ENCODE measurements around the gene CDH4. TPM values are rescaled to one million over a fixed set of nuclear protein-coding genes. Genes with fewer than 3 reads are reported as not detected.

The CDH4 gene
- total RNA-seq, 1 experiment from 2014 or later: not detected

DNA sequence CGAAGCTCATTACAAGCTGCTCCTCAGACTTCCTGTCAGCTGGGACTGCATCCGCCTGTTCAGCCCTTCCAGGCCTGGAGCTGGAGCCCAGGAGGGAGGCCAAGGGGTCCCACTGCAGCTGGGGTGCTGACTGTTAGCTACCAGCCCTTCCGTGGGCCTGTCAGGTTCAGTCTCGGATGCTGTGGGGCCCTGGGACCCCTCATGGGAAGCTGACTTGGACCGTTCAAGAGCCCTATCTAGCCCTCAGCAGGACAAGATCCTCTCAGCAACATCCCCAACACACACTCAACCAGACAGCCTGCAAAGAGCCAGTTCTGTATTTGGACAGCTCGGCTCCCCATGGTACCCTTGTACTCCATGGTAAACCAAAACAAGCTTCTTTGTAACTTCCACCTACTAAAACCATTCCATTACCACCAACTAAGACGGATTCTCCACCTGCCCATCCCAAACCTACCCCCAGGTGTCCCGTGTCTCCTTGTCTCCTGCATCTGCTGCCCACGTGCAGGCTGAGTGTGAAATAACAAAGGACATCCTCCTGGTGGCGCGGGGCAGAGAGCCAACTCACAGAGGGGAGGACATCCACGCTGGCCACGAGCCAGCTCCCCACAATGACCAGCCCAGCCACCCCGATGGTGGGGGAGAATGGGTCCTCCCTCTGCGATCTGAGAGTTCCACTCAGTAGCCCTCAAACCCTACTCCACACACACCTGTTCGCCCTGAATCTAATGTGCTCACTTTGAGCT, 702.4 kb downstream of the CDH4 start:
- ChIA-PET POLR2A (no interaction called here), CTCF (no interaction called here)
- ATAC-seq: no peak
- BruUV-seq (replicated peaks): no TSS peak
- no peak for DNase-seq (ENCODE audit: low read depth, low spot score)
- H3K36me3 ChIP-seq (ENCODE audit: control insufficient read depth, insufficient read depth, low read length): no peaks in the 10 kb centered on the region
- H3K27ac ChIP-seq (ENCODE audit: low read length): no peak overlapping the region
- H3K4me3 ChIP-seq (ENCODE audit: low read depth in 2 of 2, low read length in 2 of 2): no peak overlapping the region
- no peaks in the 10 kb centered on the region for H3K4me1 ChIP-seq (ENCODE audit: control insufficient read depth, insufficient read depth, low read length)
- in situ Hi-C loops (cut with HindIII; ENCODE audit: low pct_unique_long_range_greater_than_20kb, low sequenced_read_pairs): no loop called here
- no peaks in the 10 kb centered on the region for H3K9me3 ChIP-seq (ENCODE audit: control insufficient read depth, insufficient read depth, low read depth, low read length)
- TF ChIP-seq, protein P1, sequence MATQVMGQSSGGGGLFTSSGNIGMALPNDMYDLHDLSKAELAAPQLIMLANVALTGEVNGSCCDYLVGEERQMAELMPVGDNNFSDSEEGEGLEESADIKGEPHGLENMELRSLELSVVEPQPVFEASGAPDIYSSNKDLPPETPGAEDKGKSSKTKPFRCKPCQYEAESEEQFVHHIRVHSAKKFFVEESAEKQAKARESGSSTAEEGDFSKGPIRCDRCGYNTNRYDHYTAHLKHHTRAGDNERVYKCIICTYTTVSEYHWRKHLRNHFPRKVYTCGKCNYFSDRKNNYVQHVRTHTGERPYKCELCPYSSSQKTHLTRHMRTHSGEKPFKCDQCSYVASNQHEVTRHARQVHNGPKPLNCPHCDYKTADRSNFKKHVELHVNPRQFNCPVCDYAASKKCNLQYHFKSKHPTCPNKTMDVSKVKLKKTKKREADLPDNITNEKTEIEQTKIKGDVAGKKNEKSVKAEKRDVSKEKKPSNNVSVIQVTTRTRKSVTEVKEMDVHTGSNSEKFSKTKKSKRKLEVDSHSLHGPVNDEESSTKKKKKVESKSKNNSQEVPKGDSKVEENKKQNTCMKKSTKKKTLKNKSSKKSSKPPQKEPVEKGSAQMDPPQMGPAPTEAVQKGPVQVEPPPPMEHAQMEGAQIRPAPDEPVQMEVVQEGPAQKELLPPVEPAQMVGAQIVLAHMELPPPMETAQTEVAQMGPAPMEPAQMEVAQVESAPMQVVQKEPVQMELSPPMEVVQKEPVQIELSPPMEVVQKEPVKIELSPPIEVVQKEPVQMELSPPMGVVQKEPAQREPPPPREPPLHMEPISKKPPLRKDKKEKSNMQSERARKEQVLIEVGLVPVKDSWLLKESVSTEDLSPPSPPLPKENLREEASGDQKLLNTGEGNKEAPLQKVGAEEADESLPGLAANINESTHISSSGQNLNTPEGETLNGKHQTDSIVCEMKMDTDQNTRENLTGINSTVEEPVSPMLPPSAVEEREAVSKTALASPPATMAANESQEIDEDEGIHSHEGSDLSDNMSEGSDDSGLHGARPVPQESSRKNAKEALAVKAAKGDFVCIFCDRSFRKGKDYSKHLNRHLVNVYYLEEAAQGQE (IDR thresholded peaks at IDR 0.05; ENCODE audit: insufficient read depth in 1 of 2, low read depth in 2 of 2, low read length in 1 of 2): no peak
- TF ChIP-seq, protein P2, sequence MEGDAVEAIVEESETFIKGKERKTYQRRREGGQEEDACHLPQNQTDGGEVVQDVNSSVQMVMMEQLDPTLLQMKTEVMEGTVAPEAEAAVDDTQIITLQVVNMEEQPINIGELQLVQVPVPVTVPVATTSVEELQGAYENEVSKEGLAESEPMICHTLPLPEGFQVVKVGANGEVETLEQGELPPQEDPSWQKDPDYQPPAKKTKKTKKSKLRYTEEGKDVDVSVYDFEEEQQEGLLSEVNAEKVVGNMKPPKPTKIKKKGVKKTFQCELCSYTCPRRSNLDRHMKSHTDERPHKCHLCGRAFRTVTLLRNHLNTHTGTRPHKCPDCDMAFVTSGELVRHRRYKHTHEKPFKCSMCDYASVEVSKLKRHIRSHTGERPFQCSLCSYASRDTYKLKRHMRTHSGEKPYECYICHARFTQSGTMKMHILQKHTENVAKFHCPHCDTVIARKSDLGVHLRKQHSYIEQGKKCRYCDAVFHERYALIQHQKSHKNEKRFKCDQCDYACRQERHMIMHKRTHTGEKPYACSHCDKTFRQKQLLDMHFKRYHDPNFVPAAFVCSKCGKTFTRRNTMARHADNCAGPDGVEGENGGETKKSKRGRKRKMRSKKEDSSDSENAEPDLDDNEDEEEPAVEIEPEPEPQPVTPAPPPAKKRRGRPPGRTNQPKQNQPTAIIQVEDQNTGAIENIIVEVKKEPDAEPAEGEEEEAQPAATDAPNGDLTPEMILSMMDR (IDR thresholded peaks at IDR 0.05): no peak
- TF ChIP-seq TCF7L2 (IDR thresholded peaks at IDR 0.05; ENCODE audit: low read depth, low read length) (no peak), POLR2AphosphoS5 (IDR thresholded peaks at IDR 0.05; ENCODE audit: low read depth, low read length) (no peak), SIN3A (IDR thresholded peaks at IDR 0.05; ENCODE audit: borderline replicate concordance, insufficient read depth, low read depth, low read length) (no peak)
- intact Hi-C loops (cut with micrococcal nuclease; ENCODE audit: unreplicated experiment): no loop called here
- no peaks in the 10 kb centered on the region; the same call in 1 of the 2 replicates for H3K27me3 ChIP-seq (ENCODE audit: control insufficient read depth, insufficient read depth, low read length)

DNA sequence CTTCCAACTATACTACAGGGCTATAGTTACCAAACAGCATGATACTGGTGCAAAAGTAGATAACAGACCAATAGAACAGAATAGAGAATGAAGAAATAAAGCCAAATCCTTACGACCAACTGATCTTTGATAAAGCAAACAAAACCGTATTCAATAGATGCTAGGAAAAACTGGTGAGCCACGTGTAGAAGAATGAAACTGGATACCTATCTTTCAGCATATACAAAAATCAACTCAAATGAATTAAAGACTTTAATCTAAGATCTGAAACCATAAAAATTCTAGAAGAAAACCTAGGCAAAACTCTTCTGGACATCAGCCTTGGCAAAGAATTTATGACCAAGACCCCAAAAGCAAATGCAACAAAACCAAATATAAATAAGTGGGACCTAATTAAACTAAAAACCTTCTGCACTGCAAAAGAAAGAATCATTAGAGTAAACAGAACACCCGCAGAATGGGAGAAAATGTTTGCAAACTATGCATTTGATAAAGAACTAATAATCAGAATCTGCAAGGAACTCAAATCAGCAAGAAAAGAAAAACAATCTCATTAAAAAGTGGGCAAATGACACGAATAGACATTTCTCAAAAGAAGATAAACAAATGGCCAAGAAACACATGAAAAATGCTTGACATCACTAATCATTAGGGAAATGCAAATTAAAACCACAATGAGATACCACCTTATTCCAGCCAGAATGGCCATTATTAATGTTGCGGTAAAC, 703.8 kb downstream of the CDH4 start:
- in situ Hi-C loops (cut with HindIII; ENCODE audit: low pct_unique_long_range_greater_than_20kb, low sequenced_read_pairs): no loop called here
- no TSS peak for BruUV-seq (replicated peaks)
- no peaks in the 10 kb centered on the region for H3K9me3 ChIP-seq (ENCODE audit: control insufficient read depth, insufficient read depth, low read depth, low read length)
- H3K27ac ChIP-seq (ENCODE audit: low read length): no peak overlapping the region
- no peak overlapping the region for H3K4me3 ChIP-seq (ENCODE audit: low read depth in 2 of 2, low read length in 2 of 2)
- H3K4me1 ChIP-seq (ENCODE audit: control insufficient read depth, insufficient read depth, low read length): no peaks in the 10 kb centered on the region
- ChIA-PET CTCF (no interaction called here), POLR2A (no interaction called here)
- DNase-seq (ENCODE audit: low read depth, low spot score): no peak
- ATAC-seq: no peak
- no peaks in the 10 kb centered on the region for H3K36me3 ChIP-seq (ENCODE audit: control insufficient read depth, insufficient read depth, low read length)
- TF ChIP-seq, protein P2 (IDR thresholded peaks at IDR 0.05): no peak
- TF ChIP-seq POLR2AphosphoS5 (IDR thresholded peaks at IDR 0.05; ENCODE audit: low read depth, low read length) (no peak), TCF7L2 (IDR thresholded peaks at IDR 0.05; ENCODE audit: low read depth, low read length) (no peak), SIN3A (IDR thresholded peaks at IDR 0.05; ENCODE audit: borderline replicate concordance, insufficient read depth, low read depth, low read length) (no peak)
- TF ChIP-seq, protein P1 (IDR thresholded peaks at IDR 0.05; ENCODE audit: insufficient read depth in 1 of 2, low read depth in 2 of 2, low read length in 1 of 2): no peak
- no peaks in the 10 kb centered on the region; the same call in 1 of the 2 replicates for H3K27me3 ChIP-seq (ENCODE audit: control insufficient read depth, insufficient read depth, low read length)
- intact Hi-C loops (cut with micrococcal nuclease; ENCODE audit: unreplicated experiment): no loop called here
